GM23338 (cell line): ENCODE measurements around the gene ZNF236. TPM values are rescaled to one million over a fixed set of nuclear protein-coding genes. Genes with fewer than 3 reads are reported as not detected.

Source experiments
- ATAC-seq: fragments of 200-7000 bp; cut with Tn5 transposase; 3 replicates; pipeline ENCODE4 v1.9.1; 2020
- DNase-seq: peaks from one replicate; pipeline ENCODE4 v3.0.0-alpha.2; 2015; ENCODE audit warnings: low spot score
- H2AFZ ChIP-seq: fragments of 200-600 bp; sonication (generic); 2 replicates; pipeline ENCODE4 v1.8.0; 2016; ENCODE audit warnings: antibody characterized with exemption, mild to moderate bottlenecking, moderate library complexity
- H3F3A ChIP-seq: fragments of 200-600 bp; sonication (generic); replicated peaks from 2 replicates; pipeline ENCODE4 v1.8.0; 2017; ENCODE audit warnings: antibody characterized with exemption, mixed run types, low read depth
- H3K27ac ChIP-seq: fragments of 200-600 bp; sonication (generic); 2 replicates; pipeline ENCODE4 v1.6.1; 2016; ENCODE audit warnings: low read depth
- H3K27me3 ChIP-seq: fragments of 200-600 bp; sonication (generic); 2 replicates; pipeline ENCODE4 v1.8.0; 2016; ENCODE audit warnings: mild to moderate bottlenecking, mixed run types, moderate library complexity; ENCODE audit not compliant: insufficient read depth
- H3K36me3 ChIP-seq: fragments of 200-600 bp; sonication (generic); 2 replicates; pipeline ENCODE4 v1.8.0; 2016; ENCODE audit warnings: mild to moderate bottlenecking; ENCODE audit not compliant: insufficient read depth
- H3K4me1 ChIP-seq: fragments of 200-600 bp; sonication (generic); 2 replicates; pipeline ENCODE4 v1.8.0; 2016; ENCODE audit warnings: mild to moderate bottlenecking, moderate library complexity; ENCODE audit not compliant: insufficient read depth
- H3K4me2 ChIP-seq: fragments of 200-600 bp; sonication (generic); 2 replicates; pipeline ENCODE4 v1.7.1; 2017; ENCODE audit warnings: mixed run types
- H3K4me3 ChIP-seq: fragments of 200-600 bp; sonication (generic); 2 replicates; pipeline ENCODE4 v1.6.1; 2016; ENCODE audit warnings: mixed run types
- H3K79me2 ChIP-seq: fragments of 200-600 bp; sonication (generic); replicated peaks from 2 replicates; pipeline ENCODE4 v1.8.0; 2017; ENCODE audit warnings: mild to moderate bottlenecking; ENCODE audit not compliant: insufficient read depth
- H3K9me2 ChIP-seq: fragments of 200-600 bp; sonication (generic); 2 replicates; pipeline ENCODE4 v1.8.0; 2017; ENCODE audit not compliant: insufficient read depth
- H4K20me1 ChIP-seq: fragments of 200-600 bp; sonication (generic); replicated peaks from 2 replicates; pipeline ENCODE4 v1.8.0; 2017; ENCODE audit warnings: mild to moderate bottlenecking; ENCODE audit not compliant: insufficient read depth
- H3K27ac Mint-ChIP-seq: 2 replicates; pipeline ENCODE4 v1.8.0; 2020; ENCODE audit warnings: inconsistent platforms, mild to moderate bottlenecking, moderate library complexity, mixed read lengths
- H3K27me3 Mint-ChIP-seq: 3 replicates; pipeline ENCODE4 v1.8.0; 2022; ENCODE audit warnings: low read depth, mild to moderate bottlenecking, moderate library complexity, mixed read lengths, inconsistent platforms; ENCODE audit not compliant: insufficient read depth, poor library complexity
- H3K36me3 Mint-ChIP-seq: 3 replicates; pipeline ENCODE4 v1.8.0; 2021; ENCODE audit warnings: low read depth, mild to moderate bottlenecking, inconsistent platforms, moderate library complexity, mixed read lengths
- H3K4me1 Mint-ChIP-seq: 3 replicates; pipeline ENCODE4 v1.8.0; 2020; ENCODE audit warnings: mild to moderate bottlenecking, inconsistent platforms, mixed read lengths
- H3K4me3 Mint-ChIP-seq: 3 replicates; pipeline ENCODE4 v1.8.0; 2021; ENCODE audit warnings: moderate library complexity, mild to moderate bottlenecking, inconsistent platforms, mixed read lengths
- H3K9me3 Mint-ChIP-seq: 3 replicates; pipeline ENCODE4 v1.8.0; 2020; ENCODE audit warnings: moderate library complexity, mild to moderate bottlenecking, inconsistent platforms, mixed read lengths
- CREB1 ChIP-seq: fragments of 250-450 bp; sonication (Bioruptor Pico); IDR thresholded peaks from 2 replicates; pipeline ENCODE4 v1.5.0; 2020; ENCODE audit warnings: low read depth, mild to moderate bottlenecking, moderate library complexity
- EZH2 ChIP-seq: fragments of 200-600 bp; sonication (generic); IDR thresholded peaks from one replicate; pipeline ENCODE4 v1.8.0; 2017; ENCODE audit warnings: antibody characterized with exemption, mild to moderate bottlenecking, low read depth; ENCODE audit not compliant: unreplicated experiment
- EZH2phosphoT487 ChIP-seq: fragments of 200-600 bp; sonication (generic); IDR thresholded peaks from one replicate; pipeline ENCODE4 v1.8.1; 2018; ENCODE audit warnings: antibody characterized with exemption; ENCODE audit not compliant: unreplicated experiment
- JUNB ChIP-seq: IDR thresholded peaks from one replicate; pipeline ENCODE4 v1.6.1; 2016; ENCODE audit warnings: antibody characterized with exemption; ENCODE audit not compliant: unreplicated experiment
- NANOG ChIP-seq: IDR thresholded peaks from 2 replicates; pipeline ENCODE4 v1.6.1; 2016; ENCODE audit warnings: antibody characterized with exemption, borderline replicate concordance
- POLR2AphosphoS5 ChIP-seq: IDR thresholded peaks from 2 replicates; pipeline ENCODE4 v1.6.1; 2016; ENCODE audit warnings: antibody characterized with exemption, low read depth
- STAT1 ChIP-seq: IDR thresholded peaks from one replicate; pipeline ENCODE4 v1.6.1; 2016; ENCODE audit warnings: antibody characterized with exemption; ENCODE audit not compliant: unreplicated experiment
- ZNF114 ChIP-seq: fragments of 250-450 bp; sonication (Bioruptor Pico); IDR thresholded peaks from 2 replicates; pipeline ENCODE4 v1.5.0; 2020; ENCODE audit warnings: mild to moderate bottlenecking, moderate library complexity
- ZNF331 ChIP-seq: fragments of 250-450 bp; sonication (Bioruptor Pico); IDR thresholded peaks from 2 replicates; pipeline ENCODE4 v1.5.0; 2020; ENCODE audit warnings: low read depth, mild to moderate bottlenecking, moderate library complexity
- polyA plus RNA-seq: library from polyadenylated mRNA; unstranded; fragments of >200 nt; fragmentation: Nextera tagmentation; extraction: Ambion mirVana; gene quantifications from 2 replicates; pipeline ENCODE4 v1.2.1, GENCODE V29; 2016
- total RNA-seq: library from RNA; depleted of rRNA; stranded (reverse); fragments of >200 nt; shearing (Covaris generic); gene quantifications from 2 replicates; pipeline ENCODE4 v1.2.3, GENCODE V29; 2014
- TF ChIP-seq, protein P1 (sequence below), 2 experiments: fragments of 200-600 bp in 1 of 2; sonication (generic) in 1 of 2; conservative IDR thresholded peaks; 2 replicates each; pipeline versions ENCODE4 v1.5.1 to v1.6.1; 2016 to 2017; ENCODE audit warnings: antibody characterized with exemption in 2 of 2, low read depth in 2 of 2, mild to moderate bottlenecking in 2 of 2, moderate library complexity in 1 of 2
- TF ChIP-seq, protein P2 (sequence below): IDR thresholded peaks from 2 replicates; pipeline ENCODE4 v1.6.1; 2016; ENCODE audit warnings: antibody characterized with exemption
- TF ChIP-seq, protein P3 (sequence below): fragments of 250-450 bp; sonication (Bioruptor Pico); IDR thresholded peaks from 2 replicates; pipeline ENCODE4 v1.5.0; 2020; ENCODE audit warnings: mild to moderate bottlenecking, moderate library complexity
- TF ChIP-seq, protein P4 (sequence below): IDR thresholded peaks from one replicate; pipeline ENCODE4 v1.6.1; 2018; ENCODE audit warnings: antibody characterized with exemption; ENCODE audit not compliant: unreplicated experiment

ZNF236 gene
- total and polyA plus RNA-seq, 2 experiments from 2014 or later: 8.9 to 16.3 TPM

DNA sequence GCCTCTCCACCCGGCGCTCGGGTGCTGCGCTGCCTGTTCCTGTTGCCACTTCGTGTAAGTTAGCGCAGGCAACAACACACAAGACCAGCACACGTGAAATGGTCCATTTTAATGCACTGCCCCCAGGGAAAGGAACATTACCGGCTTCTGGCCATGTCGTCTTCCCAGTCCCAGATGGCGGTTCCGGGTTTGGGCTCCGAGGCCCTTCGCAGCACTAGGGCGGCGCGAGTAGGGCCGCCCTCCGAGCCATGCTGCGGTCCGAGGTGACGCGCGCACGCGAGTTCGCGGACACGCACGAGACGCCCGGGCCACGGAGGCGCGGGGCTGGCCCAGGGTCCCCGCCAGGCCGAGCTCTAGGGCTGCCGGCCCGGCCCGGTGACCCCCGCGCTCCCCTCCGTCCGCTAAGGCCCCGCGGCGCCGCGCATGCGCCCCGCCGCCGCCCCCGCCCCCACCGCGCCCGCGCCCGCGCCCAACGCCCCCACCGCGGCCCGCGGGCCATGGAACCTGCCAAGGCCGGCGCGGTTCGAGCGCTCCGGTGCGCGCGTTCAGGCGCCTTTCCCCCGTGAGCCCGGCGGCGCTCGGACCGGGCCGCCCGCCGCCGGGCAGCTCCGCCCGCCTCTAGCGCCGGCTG, 367 bp upstream of the ZNF236 start:
- peaks cover 23% of the 10 kb centered on the region for H3K4me1 Mint-ChIP-seq
- Histone ChIP-seq H3K27me3 (no peaks in the 10 kb centered on the region), H4K20me1 (no peaks in the 10 kb centered on the region), H3K4me3 (peak overlapping the region; percentile 98), H3K79me2 (peaks cover 68% of the 10 kb centered on the region), H2AFZ (peak overlapping the region; percentile 86), H3K27ac (peak overlapping the region; percentile 80; the same call in 1 of the 2 replicates), H3K4me1 (peaks cover 8% of the 10 kb centered on the region), H3K4me2 (peak overlapping the region; percentile 98), H3F3A (peaks cover 8% of the 10 kb centered on the region; the same call in 1 of the 2 replicates), H3K9me2 (no peaks in the 10 kb centered on the region), H3K36me3 (no peaks in the 10 kb centered on the region)
- ATAC-seq: peak; percentile 28
- H3K27me3 Mint-ChIP-seq: peaks cover 8% of the 10 kb centered on the region
- peak; percentile 54 for DNase-seq
- peak overlapping the region; percentile 92 for H3K27ac Mint-ChIP-seq
- H3K36me3 Mint-ChIP-seq: peaks cover 11% of the 10 kb centered on the region
- H3K4me3 Mint-ChIP-seq: peak overlapping the region; percentile 93
- no peaks in the 10 kb centered on the region; the same call in 2 of the 3 replicates for H3K9me3 Mint-ChIP-seq
- TF ChIP-seq CREB1 (CRISPR knock-in tag) (no peak), POLR2AphosphoS5 (no peak), EZH2phosphoT487 (no peak), ZNF331 (no peak), EZH2 (no peak), STAT1 (no peak), JUNB (no peak), NANOG (no peak), ZNF114 (CRISPR knock-in tag) (no peak)
- TF ChIP-seq, protein P1, sequence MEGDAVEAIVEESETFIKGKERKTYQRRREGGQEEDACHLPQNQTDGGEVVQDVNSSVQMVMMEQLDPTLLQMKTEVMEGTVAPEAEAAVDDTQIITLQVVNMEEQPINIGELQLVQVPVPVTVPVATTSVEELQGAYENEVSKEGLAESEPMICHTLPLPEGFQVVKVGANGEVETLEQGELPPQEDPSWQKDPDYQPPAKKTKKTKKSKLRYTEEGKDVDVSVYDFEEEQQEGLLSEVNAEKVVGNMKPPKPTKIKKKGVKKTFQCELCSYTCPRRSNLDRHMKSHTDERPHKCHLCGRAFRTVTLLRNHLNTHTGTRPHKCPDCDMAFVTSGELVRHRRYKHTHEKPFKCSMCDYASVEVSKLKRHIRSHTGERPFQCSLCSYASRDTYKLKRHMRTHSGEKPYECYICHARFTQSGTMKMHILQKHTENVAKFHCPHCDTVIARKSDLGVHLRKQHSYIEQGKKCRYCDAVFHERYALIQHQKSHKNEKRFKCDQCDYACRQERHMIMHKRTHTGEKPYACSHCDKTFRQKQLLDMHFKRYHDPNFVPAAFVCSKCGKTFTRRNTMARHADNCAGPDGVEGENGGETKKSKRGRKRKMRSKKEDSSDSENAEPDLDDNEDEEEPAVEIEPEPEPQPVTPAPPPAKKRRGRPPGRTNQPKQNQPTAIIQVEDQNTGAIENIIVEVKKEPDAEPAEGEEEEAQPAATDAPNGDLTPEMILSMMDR (conservative IDR thresholded peaks at IDR 0.05; ENCODE audit: low read depth in 2 of 2): no peak
- TF ChIP-seq, protein P2, sequence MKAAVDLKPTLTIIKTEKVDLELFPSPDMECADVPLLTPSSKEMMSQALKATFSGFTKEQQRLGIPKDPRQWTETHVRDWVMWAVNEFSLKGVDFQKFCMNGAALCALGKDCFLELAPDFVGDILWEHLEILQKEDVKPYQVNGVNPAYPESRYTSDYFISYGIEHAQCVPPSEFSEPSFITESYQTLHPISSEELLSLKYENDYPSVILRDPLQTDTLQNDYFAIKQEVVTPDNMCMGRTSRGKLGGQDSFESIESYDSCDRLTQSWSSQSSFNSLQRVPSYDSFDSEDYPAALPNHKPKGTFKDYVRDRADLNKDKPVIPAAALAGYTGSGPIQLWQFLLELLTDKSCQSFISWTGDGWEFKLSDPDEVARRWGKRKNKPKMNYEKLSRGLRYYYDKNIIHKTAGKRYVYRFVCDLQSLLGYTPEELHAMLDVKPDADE: no peak
- TF ChIP-seq, protein P3, sequence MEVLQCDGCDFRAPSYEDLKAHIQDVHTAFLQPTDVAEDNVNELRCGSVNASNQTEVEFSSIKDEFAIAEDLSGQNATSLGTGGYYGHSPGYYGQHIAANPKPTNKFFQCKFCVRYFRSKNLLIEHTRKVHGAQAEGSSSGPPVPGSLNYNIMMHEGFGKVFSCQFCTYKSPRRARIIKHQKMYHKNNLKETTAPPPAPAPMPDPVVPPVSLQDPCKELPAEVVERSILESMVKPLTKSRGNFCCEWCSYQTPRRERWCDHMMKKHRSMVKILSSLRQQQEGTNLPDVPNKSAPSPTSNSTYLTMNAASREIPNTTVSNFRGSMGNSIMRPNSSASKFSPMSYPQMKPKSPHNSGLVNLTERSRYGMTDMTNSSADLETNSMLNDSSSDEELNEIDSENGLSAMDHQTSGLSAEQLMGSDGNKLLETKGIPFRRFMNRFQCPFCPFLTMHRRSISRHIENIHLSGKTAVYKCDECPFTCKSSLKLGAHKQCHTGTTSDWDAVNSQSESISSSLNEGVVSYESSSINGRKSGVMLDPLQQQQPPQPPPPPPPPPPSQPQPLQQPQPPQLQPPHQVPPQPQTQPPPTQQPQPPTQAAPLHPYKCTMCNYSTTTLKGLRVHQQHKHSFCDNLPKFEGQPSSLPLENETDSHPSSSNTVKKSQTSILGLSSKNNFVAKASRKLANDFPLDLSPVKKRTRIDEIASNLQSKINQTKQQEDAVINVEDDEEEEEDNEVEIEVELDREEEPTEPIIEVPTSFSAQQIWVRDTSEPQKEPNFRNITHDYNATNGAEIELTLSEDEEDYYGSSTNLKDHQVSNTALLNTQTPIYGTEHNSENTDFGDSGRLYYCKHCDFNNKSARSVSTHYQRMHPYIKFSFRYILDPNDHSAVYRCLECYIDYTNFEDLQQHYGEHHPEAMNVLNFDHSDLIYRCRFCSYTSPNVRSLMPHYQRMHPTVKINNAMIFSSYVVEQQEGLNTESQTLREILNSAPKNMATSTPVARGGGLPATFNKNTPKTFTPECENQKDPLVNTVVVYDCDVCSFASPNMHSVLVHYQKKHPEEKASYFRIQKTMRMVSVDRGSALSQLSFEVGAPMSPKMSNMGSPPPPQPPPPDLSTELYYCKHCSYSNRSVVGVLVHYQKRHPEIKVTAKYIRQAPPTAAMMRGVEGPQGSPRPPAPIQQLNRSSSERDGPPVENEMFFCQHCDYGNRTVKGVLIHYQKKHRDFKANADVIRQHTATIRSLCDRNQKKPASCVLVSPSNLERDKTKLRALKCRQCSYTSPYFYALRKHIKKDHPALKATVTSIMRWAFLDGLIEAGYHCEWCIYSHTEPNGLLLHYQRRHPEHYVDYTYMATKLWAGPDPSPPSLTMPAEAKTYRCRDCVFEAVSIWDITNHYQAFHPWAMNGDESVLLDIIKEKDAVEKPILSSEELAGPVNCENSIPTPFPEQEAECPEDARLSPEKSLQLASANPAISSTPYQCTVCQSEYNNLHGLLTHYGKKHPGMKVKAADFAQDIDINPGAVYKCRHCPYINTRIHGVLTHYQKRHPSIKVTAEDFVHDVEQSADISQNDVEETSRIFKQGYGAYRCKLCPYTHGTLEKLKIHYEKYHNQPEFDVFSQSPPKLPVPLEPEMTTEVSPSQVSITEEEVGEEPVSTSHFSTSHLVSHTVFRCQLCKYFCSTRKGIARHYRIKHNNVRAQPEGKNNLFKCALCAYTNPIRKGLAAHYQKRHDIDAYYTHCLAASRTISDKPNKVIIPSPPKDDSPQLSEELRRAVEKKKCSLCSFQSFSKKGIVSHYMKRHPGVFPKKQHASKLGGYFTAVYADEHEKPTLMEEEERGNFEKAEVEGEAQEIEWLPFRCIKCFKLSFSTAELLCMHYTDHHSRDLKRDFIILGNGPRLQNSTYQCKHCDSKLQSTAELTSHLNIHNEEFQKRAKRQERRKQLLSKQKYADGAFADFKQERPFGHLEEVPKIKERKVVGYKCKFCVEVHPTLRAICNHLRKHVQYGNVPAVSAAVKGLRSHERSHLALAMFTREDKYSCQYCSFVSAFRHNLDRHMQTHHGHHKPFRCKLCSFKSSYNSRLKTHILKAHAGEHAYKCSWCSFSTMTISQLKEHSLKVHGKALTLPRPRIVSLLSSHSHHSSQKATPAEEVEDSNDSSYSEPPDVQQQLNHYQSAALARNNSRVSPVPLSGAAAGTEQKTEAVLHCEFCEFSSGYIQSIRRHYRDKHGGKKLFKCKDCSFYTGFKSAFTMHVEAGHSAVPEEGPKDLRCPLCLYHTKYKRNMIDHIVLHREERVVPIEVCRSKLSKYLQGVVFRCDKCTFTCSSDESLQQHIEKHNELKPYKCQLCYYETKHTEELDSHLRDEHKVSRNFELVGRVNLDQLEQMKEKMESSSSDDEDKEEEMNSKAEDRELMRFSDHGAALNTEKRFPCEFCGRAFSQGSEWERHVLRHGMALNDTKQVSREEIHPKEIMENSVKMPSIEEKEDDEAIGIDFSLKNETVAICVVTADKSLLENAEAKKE (CRISPR knock-in tag): no peak
- TF ChIP-seq, protein P4, sequence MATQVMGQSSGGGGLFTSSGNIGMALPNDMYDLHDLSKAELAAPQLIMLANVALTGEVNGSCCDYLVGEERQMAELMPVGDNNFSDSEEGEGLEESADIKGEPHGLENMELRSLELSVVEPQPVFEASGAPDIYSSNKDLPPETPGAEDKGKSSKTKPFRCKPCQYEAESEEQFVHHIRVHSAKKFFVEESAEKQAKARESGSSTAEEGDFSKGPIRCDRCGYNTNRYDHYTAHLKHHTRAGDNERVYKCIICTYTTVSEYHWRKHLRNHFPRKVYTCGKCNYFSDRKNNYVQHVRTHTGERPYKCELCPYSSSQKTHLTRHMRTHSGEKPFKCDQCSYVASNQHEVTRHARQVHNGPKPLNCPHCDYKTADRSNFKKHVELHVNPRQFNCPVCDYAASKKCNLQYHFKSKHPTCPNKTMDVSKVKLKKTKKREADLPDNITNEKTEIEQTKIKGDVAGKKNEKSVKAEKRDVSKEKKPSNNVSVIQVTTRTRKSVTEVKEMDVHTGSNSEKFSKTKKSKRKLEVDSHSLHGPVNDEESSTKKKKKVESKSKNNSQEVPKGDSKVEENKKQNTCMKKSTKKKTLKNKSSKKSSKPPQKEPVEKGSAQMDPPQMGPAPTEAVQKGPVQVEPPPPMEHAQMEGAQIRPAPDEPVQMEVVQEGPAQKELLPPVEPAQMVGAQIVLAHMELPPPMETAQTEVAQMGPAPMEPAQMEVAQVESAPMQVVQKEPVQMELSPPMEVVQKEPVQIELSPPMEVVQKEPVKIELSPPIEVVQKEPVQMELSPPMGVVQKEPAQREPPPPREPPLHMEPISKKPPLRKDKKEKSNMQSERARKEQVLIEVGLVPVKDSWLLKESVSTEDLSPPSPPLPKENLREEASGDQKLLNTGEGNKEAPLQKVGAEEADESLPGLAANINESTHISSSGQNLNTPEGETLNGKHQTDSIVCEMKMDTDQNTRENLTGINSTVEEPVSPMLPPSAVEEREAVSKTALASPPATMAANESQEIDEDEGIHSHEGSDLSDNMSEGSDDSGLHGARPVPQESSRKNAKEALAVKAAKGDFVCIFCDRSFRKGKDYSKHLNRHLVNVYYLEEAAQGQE: no peak
